G401 (cell line): ENCODE results near the gene KIRREL3. TPM values are rescaled to one million over a fixed set of nuclear protein-coding genes. Genes with fewer than 3 reads are reported as not detected.

ENCODE experiments used
- DNase-seq: peaks from one replicate; pipeline ENCODE4 v3.0.0-alpha.2; 2015; ENCODE audit warnings: low spot score
- in situ Hi-C: cut with HindIII; loops from 2 replicates; pipeline ENCODE4 v1.10.0; 2016; ENCODE audit warnings: low sequenced_read_pairs, mixed read lengths
- total RNA-seq: library from RNA; depleted of rRNA; stranded (reverse); fragments of >200 nt; shearing (Covaris generic); gene quantifications from 2 replicates; pipeline ENCODE4 v1.2.3, GENCODE V29; 2014

Gene KIRREL3
- total RNA-seq, 1 experiment from 2014 or later: not detected

- peak; percentile 37 for DNase-seq
- in situ Hi-C loops: no loop called here
Measured at GRCh38 chr11:127000981-127001380, 411 bp upstream of the KIRREL3 start.

DNA sequence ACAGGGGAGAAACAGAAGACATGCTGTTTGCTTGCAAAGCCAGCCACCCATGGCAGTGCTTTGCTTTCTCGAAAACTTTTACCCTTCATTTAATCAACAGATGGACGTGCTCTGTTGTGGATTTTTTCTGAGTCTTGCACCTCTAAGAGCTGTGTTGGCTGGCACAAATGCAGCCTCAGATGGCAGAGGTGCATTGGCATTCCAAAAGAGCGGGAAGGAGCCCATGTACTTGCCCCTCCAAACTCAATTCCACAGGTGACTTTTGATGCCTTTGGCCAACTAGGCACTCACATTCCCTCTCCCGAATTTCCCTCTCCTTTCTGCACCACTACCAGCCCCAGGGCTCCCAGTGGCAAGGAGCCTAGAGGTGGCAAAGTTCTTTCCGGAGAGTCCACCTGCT, 1.2 kb downstream of the KIRREL3 start:
- in situ Hi-C loops: no loop called here
- peak; percentile 84 for DNase-seq

DNA sequence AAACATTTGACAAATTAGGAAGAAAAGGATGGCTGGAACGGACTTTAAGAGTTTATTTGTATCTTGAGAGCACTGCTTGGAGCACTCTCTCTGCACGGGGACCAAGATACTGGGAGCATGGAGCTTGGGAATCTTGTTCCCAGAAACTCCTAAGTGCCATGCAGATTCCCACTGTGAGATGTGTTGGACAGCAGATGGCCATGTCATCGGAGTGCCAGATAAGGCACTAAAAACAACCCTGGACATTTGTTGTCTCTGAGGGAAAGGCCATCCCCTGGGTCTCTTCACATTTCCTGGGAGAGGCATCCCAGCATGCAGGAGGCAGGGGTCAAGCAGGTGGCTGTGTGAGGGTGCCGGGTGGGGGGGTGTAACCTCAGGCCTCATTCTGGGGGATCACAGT, 2.9 kb downstream of the KIRREL3 start:
- DNase-seq: peak; percentile 78
- in situ Hi-C loops: no loop called here

GRCh38 chr11:126997196-126997595, 3.4 kb downstream of the KIRREL3 start:
- in situ Hi-C loops: no loop called here

DNA sequence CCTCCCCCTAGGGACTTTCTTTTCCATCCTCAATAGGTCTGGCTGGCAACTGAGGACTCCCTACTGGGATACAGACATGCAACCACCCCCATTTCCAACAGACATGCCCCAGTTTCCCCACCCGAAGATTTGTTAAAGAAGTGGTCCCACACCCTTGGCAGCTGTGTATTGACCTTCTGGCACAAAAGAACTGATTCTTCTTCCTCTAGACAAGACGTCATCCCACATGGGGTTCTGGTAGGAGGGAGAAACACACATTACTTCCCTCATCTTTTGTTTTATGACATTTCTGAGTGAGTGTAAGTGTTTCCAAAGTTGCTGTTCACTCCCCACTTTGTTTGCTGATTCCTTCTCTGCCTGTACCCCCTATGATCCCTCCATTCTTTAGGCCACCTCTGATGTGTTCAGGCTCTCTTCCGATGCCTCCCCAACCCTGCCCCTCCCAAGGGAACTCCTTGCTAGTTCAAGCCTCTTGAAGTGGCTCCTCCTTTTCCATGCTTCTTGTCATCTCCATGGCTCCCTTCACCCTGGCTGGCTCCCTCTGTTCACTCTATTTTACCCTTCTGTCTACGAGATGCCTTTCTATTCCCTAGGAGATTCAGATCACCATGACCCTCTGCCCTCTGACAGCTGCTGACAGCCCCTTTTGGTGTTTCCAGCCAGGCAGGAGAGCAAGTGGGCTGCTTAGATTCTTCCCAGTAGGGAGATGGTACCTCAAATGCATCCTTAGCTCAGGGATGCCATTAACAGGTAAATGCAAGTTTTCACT, 4.3 kb downstream of the KIRREL3 start:
- in situ Hi-C loops: no loop called here
- no peak for DNase-seq

More at GRCh38 chr11:126997196-126997595, 3.4 kb downstream of the KIRREL3 start:
- DNase-seq: peak; percentile 34

DNA sequence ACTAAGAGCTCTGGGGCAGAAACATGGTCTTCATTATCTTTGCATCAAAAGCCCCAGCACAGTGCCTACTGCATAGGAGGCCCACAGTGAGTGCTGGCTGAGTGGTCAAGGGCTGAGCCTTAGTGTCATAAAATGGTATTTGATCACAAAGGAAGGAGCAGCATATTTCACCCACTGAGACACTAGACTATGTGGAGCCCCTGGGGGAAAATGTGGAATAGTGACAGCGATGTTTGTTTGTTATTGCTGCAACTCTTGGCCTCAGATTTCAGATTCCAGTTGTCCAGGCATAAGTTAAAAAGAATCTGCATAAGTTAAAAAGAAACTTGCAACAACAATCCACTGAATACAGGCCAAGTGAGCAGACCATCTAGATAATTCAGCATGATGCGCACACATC, 7.0 kb downstream of the KIRREL3 start:
- in situ Hi-C loops: no loop called here
- DNase-seq: no peak

DNA sequence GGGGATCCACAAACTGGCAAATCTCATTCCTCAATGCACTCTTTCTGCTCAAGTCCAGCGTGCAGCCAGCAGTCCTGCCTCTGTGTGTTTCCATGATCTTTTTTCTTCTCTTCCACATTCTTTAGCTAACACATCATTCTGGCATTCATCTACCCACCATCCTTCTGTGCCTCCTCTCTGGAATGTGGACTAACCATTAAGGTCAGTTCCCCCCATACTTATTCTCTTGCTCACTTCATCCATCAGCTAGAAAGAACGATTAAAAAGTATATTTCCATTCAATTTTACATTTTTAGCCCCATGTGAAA, 7.8 kb downstream of the KIRREL3 start:
- in situ Hi-C loops: no loop called here
- DNase-seq: no peak

DNA sequence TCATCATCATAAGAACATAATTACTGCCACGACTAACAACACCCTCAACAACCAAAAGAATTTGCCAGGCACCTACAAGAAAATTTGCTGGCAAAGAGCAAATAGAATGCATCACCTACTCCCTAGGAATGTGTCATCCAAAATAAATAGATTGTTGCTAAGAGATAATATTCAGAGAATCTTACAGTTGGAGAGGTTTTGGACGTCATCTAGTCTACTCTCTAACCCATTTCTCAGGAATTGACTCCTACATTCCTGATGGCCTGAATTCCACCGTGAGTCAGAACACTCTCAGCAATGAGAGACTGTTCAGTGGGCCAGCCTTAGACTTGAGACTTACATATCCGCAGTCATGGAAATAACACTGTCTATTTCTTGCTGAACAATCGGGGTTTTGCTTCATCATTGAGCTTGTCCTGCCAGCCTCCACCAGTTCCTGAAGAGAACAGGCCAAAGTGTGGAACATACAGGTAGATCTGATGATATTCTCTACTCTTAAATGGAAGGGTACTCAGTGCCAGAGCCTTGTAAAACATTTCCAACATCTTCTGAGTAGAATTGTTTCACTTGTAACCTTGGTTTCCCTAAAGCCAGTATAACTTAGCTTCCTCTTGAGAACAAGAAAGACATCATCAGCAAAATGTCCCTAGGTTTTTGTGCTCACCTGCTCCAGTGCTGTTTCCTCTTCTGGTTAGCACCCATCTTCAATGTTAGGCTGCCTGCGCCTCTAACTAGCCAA, 8.3 kb downstream of the KIRREL3 start:
- DNase-seq: no peak
- in situ Hi-C loops: no loop called here

- in situ Hi-C loops: no loop called here
- DNase-seq: no peak
Measured at GRCh38 chr11:126991596-126991995, 9.0 kb downstream of the KIRREL3 start.

DNA sequence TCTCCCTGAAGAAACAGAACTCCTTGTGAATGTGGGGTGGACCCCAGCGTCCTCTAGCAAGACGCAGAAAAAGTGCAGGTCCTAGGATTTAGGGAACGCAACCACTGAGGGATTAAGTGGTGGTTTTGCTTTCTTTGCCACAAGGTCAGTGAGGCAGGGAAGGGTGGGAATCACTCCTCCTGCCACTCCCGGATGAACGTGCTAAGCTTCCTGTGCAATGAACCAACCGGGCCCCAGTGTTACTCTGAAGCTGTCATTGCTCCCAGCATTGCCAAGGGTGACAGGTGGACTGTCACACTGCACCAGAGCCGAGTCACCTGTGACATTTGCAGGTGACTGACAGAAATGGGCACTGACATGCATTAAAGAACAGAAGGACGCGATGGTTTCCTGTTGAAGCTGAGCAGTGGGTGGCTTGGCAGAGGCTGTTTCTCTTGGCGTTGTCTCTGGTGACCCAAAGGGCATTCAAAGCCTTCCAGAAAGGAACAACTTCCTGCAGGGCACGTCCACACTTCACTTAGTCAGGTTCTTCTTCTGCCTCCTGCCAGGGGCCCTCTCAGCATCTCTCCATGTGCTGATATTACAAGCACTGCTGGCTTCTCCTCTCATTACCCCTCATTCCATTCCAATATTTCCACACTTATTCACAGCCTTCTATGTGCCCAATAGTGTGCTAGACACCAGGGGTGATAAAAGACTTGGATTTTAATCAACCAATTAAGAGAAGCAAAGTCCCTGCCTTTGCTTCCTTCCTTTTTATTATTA, 9.7 kb downstream of the KIRREL3 start:
- peak; percentile 92 for DNase-seq
- in situ Hi-C loops: no loop called here

GRCh38 chr11:126989942-126990715, 10.4 kb downstream of the KIRREL3 start:
- in situ Hi-C loops: no loop called here
- peak; percentile 88 for DNase-seq

GRCh38 chr11:126988655-126989054, 11.9 kb downstream of the KIRREL3 start:
- no peak for DNase-seq
- in situ Hi-C loops: no loop called here

DNA sequence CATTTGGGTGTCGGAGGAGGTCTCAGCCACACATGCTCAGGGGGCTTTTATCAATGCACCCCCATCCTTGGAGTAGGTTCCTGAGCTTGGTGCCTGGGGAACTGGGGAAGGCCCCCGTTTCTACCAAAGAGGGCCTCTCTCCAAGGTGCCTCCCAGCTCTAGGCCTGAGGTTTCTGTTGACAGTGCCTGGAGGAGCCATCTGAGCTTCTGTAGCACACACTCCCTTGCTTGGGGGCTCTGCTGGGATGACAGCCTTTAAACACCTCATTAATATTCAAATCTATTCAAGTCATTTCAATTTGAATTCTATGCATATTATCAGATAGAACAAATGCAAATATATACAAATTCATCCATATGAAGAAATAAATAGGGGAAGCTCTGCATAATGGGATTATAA, 18.9 kb downstream of the KIRREL3 start:
- in situ Hi-C loops: no loop called here
- no peak for DNase-seq

DNA sequence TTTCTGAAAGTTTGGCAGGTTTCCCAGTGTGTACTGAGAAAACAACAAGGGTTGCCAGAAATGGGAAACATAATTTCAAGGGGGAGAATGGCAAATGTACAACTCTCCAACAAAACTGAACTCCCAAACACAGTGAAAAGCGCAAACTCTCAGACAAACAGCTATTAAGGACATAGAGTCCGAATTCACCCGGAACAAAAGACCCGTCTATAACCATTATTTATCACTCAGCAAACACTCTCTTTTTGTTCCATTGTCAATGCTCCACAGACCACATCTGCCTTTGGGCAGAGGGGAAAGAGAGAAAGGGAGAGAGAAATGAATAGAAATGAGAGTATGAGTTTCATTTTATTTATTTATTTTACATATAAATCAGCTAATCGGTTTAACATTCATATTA, 21.7 kb downstream of the KIRREL3 start:
- in situ Hi-C loops: no loop called here
- peak; percentile 47 for DNase-seq

- in situ Hi-C loops: no loop called here
- DNase-seq: no peak
Measured at GRCh38 chr11:126978165-126978564, 22.4 kb downstream of the KIRREL3 start.

GRCh38 chr11:126973051-126973450, 27.5 kb downstream of the KIRREL3 start:
- DNase-seq: no peak
- in situ Hi-C loops: no loop called here

- DNase-seq: no peak
- in situ Hi-C loops: no loop called here
Measured at GRCh38 chr11:126971305-126971704, 29.3 kb downstream of the KIRREL3 start.

DNA sequence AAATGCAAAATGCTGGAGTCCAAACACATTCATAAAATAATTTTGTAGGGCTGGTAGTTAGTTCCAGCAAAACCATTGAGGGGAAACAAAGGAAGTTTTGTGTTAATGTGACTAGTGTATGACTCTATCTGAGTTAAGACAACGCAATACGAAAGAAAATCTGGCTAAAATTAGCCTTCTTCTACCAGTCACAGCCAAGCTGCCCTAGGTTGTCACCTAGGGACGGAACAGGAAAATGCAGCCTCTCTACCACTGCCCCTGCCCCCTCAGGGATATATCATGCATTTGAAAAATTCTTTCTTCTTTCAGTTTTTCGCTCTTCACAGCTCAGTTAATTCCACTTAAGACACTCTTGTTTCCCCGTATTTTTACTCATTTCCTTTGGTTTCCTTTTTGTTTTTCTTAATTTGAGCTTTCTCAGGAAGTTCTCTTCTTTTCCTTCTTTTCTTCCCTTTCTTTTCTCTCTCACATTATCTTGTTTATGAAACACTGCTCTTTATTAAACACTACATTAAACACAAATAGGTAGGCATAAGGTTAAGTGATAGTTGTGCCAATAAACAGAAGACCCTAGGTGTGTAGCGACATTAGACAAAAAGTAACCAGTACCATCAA, 30.6 kb downstream of the KIRREL3 start:
- in situ Hi-C loops: no loop called here

DNA sequence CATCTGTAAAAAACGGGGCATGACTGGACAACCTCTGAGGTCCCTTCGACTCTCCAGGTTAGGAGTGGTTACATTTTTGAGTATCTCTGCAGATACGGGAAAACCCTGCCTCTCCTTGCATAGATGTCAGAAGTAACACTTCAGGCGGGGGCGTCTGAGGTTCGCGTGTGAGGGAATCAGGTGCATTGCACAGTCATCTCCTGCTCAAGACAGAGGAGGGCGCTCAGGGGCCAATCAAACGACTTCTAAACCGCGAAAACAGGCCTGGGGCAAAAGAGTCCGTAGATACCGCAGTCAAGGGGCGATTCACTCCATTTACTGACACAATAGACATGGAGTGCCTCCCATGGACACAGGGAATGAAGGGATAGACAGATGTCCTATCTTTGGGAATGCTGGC, 31.7 kb downstream of the KIRREL3 start:
- in situ Hi-C loops: no loop called here
- DNase-seq: no peak

More for the DNA sequence above, 30.6 kb downstream of the KIRREL3 start:
- DNase-seq: peak; percentile 37
